Fibroblast of skin of back (primary cell): ENCODE measurements around the gene NDRG2.

Source experiments
- DNase-seq: peaks from one replicate; pipeline ENCODE4 v3.0.0-alpha.2; 2013

NDRG2 gene

GRCh38 chr14:21055432-21056117, 30.7 kb upstream of the NDRG2 start:
- no peak for DNase-seq

GRCh38 chr14:21054768-21055145, 29.9 kb upstream of the NDRG2 start:
- DNase-seq: no peak

GRCh38 chr14:21054123-21054767, 29.4 kb upstream of the NDRG2 start:
- no peak for DNase-seq

- no peak for DNase-seq
These were observed 28.6 kb upstream of the NDRG2 start for GRCh38 chr14:21053184-21054122.

GRCh38 chr14:21050597-21050996, 25.7 kb upstream of the NDRG2 start:
- DNase-seq: no peak

GRCh38 chr14:21049271-21049673, 24.4 kb upstream of the NDRG2 start:
- DNase-seq: peak; percentile 56

- DNase-seq: no peak
These were observed 23.8 kb upstream of the NDRG2 start for GRCh38 chr14:21048638-21049037.

GRCh38 chr14:21047378-21047781, 22.5 kb upstream of the NDRG2 start:
- peak; percentile 38 for DNase-seq

GRCh38 chr14:21043974-21044618, 19.2 kb upstream of the NDRG2 start:
- DNase-seq: no peak

- DNase-seq: no peak
These were observed 18.6 kb upstream of the NDRG2 start for GRCh38 chr14:21043387-21043973.

- no peak for DNase-seq
These were observed 18.1 kb upstream of the NDRG2 start for GRCh38 chr14:21042918-21043317.

- DNase-seq: peak; percentile 26
These were observed 17.0 kb upstream of the NDRG2 start, which contains the start of gene RNASE7 for GRCh38 chr14:21041676-21042433. Gene RNASE7, plus strand, starts transcription at chr14:21042362. Its CDS starts 631 bp downstream, at chr14:21042993.

- DNase-seq: peak; percentile 12
These were observed 16.1 kb upstream of the NDRG2 start for GRCh38 chr14:21040941-21041340.

GRCh38 chr14:21040370-21040925, 15.6 kb upstream of the NDRG2 start:
- no peak for DNase-seq

- peak; percentile 61 for DNase-seq
These were observed 14.9 kb upstream of the NDRG2 start for GRCh38 chr14:21039585-21040369.

GRCh38 chr14:21038441-21039422, 13.9 kb upstream of the NDRG2 start:
- peak; percentile 25 for DNase-seq

GRCh38 chr14:21037156-21037555, 12.3 kb upstream of the NDRG2 start:
- no peak for DNase-seq

GRCh38 chr14:21036751-21037150, 11.9 kb upstream of the NDRG2 start:
- no peak for DNase-seq

- DNase-seq: no peak
These were observed 9.8 kb upstream of the NDRG2 start, which contains the start of gene RNASE13 for GRCh38 chr14:21034707-21035106. Gene RNASE13, minus strand, starts transcription at chr14:21034807. Its CDS starts 519 bp downstream, at chr14:21034288.
